Left lung (tissue), 10 donors: ENCODE results near the gene GALNT6. TPM values are rescaled to one million over a fixed set of nuclear protein-coding genes. Genes with fewer than 3 reads are reported as not detected.

Experiments used
- ATAC-seq: fragments of 200-7000 bp; cut with Tn5 transposase; one replicate; pipeline ENCODE4 v1.9.1; 2020; ENCODE audit warnings: moderate library complexity
- DNase-seq, 4 donors: peaks; one replicate each; pipeline ENCODE4 v3.0.0-alpha.2; 2013 to 2020
- H3K27ac ChIP-seq, 2 donors: fragments of 200-600 bp; sonication (generic) in 1 of 2; one replicate each; pipeline versions ENCODE4 v1.5.0 to v1.8.0; 2020 to 2021
- H3K27me3 ChIP-seq, 2 donors: fragments of 200-600 bp; sonication (generic) in 1 of 2; one replicate each; pipeline versions ENCODE4 v1.5.0 to v1.8.0; 2020 to 2021
- H3K36me3 ChIP-seq, 2 donors: fragments of 200-600 bp; sonication (generic) in 1 of 2; one replicate each; pipeline versions ENCODE4 v1.5.0 to v1.8.0; 2020 to 2021
- H3K4me1 ChIP-seq, 2 donors: fragments of 200-600 bp; one replicate each; pipeline ENCODE4 v1.8.0; 2021
- H3K4me3 ChIP-seq, 2 donors: fragments of 200-600 bp; sonication (generic) in 1 of 2; one replicate each; pipeline versions ENCODE4 v1.5.0 to v1.8.0; 2020 to 2021; ENCODE audit warnings: mild to moderate bottlenecking in 1 of 2
- H3K9me3 ChIP-seq, 2 donors: fragments of 200-600 bp; sonication (generic) in 1 of 2; one replicate each; pipeline versions ENCODE4 v1.5.0 to v1.8.0; 2020 to 2021
- intact Hi-C, 2 donors: fragments of 100-400 bp; cut with DNase I; formaldehyde crosslinking; loops; one replicate each; pipeline versions ENCODE4 v1.11.2 to v1.14.2; 2022
- polyA plus RNA-seq, 6 donors: library from polyadenylated mRNA; unstranded; fragments of 120-200 nt; gene quantifications; one replicate each; pipeline ENCODE4 v1.2.1, GENCODE V29; 2013; ENCODE audit not compliant: insufficient read length in 6 of 6
- total RNA-seq, 2 donors: library from RNA; stranded (reverse); fragmentation: NEBNext Ultra II Directional; extraction: Animal tissue kit (Norgen Biotek cat#: 25700); gene quantifications; one replicate each; pipeline ENCODE4 v1.2.1, GENCODE V29; 2021
- TF ChIP-seq, protein P1 (sequence below), 2 donors: fragments of 200-600 bp; sonication (generic) in 1 of 2; IDR thresholded peaks; one replicate each; pipeline versions ENCODE4 v1.5.0 to v1.8.0; 2021; ENCODE audit warnings: antibody characterized with exemption in 2 of 2
- donor health status: DM: no; HTN: yes; CAD: no.
- donor health status: DM: no; HTN: no; CAD: no.

GALNT6 gene
- total and polyA plus RNA-seq, 8 donors: 1.8 to 21.8 (median 2.6) TPM

- no peak overlapping the region for H3K27ac ChIP-seq
- DNase-seq (no peak), ATAC-seq (no peak)
- no peaks in the 10 kb centered on the region for H3K9me3 ChIP-seq
- H3K27me3 ChIP-seq: peaks cover 0 to 31% of the 10 kb centered on the region in 2 donors
- H3K4me1 ChIP-seq: peaks cover 5 to 41% of the 10 kb centered on the region in 2 donors
- no peak overlapping the region for H3K4me3 ChIP-seq
- H3K36me3 ChIP-seq: no peaks in the 10 kb centered on the region
- intact Hi-C loops: no loop called here
- TF ChIP-seq, protein P1, sequence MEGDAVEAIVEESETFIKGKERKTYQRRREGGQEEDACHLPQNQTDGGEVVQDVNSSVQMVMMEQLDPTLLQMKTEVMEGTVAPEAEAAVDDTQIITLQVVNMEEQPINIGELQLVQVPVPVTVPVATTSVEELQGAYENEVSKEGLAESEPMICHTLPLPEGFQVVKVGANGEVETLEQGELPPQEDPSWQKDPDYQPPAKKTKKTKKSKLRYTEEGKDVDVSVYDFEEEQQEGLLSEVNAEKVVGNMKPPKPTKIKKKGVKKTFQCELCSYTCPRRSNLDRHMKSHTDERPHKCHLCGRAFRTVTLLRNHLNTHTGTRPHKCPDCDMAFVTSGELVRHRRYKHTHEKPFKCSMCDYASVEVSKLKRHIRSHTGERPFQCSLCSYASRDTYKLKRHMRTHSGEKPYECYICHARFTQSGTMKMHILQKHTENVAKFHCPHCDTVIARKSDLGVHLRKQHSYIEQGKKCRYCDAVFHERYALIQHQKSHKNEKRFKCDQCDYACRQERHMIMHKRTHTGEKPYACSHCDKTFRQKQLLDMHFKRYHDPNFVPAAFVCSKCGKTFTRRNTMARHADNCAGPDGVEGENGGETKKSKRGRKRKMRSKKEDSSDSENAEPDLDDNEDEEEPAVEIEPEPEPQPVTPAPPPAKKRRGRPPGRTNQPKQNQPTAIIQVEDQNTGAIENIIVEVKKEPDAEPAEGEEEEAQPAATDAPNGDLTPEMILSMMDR (IDR thresholded peaks at IDR 0.05): no peak
Observed at GRCh38 chr12:51395283-51396230, 4.4 kb upstream of the GALNT6 start.

DNA sequence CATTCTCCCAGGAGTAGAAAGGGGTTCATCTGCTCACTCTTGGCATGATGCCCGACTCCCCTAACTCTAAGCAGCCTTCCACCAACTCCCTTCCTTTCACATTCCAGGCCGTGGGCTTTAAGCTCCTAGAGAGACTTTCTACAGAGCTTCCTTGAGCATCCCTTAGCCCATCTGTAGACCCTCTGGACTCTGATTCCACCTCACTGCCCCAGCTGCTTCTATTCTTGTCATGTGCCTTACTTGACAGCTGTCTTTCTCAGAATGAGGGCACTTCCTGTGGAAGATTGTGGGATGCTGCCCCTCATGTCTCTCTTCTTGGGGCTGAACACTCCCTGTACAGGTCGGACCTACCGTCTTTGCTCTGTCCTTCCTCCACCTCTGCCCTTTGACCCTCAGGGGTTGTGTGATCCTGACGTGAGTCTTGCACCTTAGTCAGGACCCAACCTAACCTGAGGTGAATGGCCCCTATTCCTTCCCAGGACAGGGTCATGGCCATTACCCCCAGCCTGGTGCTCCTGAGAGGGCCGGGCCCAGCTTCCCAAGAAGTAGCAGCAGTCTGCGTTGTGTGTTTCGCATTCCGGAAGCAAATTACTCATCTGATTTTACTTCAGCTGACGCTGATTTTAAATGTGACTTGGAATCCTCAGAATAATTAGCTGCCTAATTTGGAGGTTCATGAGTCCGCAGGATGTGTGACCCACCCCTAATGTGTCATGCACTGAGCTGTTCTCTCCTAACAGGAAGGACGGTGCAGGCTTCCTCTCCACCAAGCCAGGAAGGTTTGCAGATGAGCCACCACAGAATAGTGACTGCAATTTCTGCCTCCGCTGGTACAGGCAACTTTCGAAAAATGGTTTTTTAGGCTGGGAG lies 2.7 kb upstream of the GALNT6 start:
- Histone ChIP-seq H3K9me3 (no peaks in the 10 kb centered on the region), H3K4me1 (peaks cover 5 to 45% of the 10 kb centered on the region in 2 donors), H3K36me3 (no peaks in the 10 kb centered on the region), H3K27me3 (peaks cover 0 to 32% of the 10 kb centered on the region in 2 donors), H3K4me3 (no peak overlapping the region), H3K27ac (peak overlapping the region in 1 of 2 donors; percentile 64)
- intact Hi-C loops: no loop called here
- DNase-seq: no peak
- peak; percentile 24 for ATAC-seq
- TF ChIP-seq, protein P1 (IDR thresholded peaks at IDR 0.05): no peak

GRCh38 chr12:51392556-51393237 lies 1.5 kb upstream of the GALNT6 start:
- Histone ChIP-seq H3K4me3 (peak overlapping the region in 1 of 2 donors; percentile 65), H3K9me3 (no peaks in the 10 kb centered on the region), H3K4me1 (peaks cover 5 to 51% of the 10 kb centered on the region in 2 donors), H3K27ac (peak overlapping the region in 1 of 2 donors; percentile 25), H3K27me3 (peaks cover 0 to 32% of the 10 kb centered on the region in 2 donors), H3K36me3 (no peaks in the 10 kb centered on the region)
- DNase-seq: no peak
- no peak for ATAC-seq
- TF ChIP-seq, protein P1 (IDR thresholded peaks at IDR 0.05): no peak
- intact Hi-C loops: no loop called here

DNA sequence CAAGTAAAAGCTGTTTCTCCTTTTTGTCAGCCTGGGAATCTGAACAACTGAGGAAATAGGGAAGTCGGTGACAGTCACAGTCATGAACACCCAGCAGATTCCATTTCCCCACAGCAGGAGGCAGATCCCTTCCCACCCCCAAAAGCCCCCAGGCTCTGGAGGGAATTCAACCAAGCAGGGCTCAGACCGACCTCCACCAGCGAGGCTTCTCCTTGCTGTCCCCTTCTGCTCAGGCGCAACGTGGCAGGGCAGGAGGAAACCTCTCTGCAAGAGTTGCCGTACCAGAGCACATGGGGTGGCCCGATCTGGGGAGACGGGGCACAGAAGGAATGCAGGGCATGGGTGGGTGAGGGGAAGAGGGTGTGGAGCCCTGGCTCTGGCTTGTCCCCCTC lies 319 bp downstream of the GALNT6 start:
- H3K36me3 ChIP-seq: no peaks in the 10 kb centered on the region
- TF ChIP-seq, protein P1 (IDR thresholded peaks at IDR 0.05): no peak
- peak; percentile 33 for ATAC-seq
- peak overlapping the region; percentile 49 to 65 for H3K4me3 ChIP-seq
- H3K4me1 ChIP-seq: peaks cover 5 to 51% of the 10 kb centered on the region in 2 donors
- peaks cover 0 to 32% of the 10 kb centered on the region in 2 donors for H3K27me3 ChIP-seq
- H3K9me3 ChIP-seq: no peaks in the 10 kb centered on the region
- H3K27ac ChIP-seq: peak overlapping the region; percentile 39 to 81
- peak in 1 of 4 donors; percentile 52 for DNase-seq
- intact Hi-C loops: no loop called here
